NCI-H2107 treated with DMSO at 0.1 percent for 48 hours (cell line): Measurements from ENCODE around the gene CEP63.

Experiments
- DNase-seq: peaks from one replicate; lab custom pipeline; 2025; ENCODE audit not compliant: unreplicated experiment; lab: John Stamatoyannopoulos, UW

The CEP63 gene

DNA sequence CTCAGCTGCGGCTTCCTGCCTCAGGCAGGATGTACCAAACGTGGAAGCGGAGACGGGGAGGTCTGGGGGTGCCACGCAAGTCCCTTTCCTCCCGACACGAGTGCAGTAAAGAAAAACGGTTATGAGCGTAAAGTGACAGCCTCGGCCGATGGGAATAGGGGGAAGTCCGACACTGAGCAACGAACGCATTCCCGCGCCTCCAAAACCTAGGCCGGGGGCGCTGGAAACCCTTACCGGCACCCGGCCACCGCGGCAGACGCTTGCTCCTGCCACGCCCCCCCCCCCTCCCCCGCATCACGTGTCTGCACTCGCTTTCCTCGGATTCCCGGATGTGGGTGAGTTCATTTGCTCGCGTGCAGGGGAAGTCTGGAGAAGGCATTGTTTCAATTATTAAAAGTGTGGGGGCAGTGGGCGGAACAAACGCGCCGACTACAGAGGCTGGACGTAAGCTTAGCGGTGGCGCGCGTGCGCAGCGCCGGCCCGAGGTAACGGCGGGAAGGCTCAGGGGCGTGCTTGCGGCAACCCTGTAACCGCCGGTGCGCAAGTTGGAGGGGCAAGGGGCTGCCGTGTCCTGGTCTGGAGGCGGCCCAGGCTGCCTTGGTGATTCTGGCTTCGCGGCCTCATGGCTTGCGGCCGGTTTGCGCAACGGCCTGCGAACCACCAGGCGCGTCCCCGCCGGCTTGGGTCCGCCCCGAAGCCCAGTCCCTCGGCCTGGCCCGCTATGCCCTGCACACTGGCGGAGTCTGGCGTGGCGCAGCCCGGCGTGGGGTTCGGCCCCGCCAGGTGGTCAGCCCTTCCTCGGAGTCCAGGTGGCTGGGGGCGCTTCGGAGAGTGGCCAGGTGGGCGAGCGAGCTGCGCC, at the start of gene CEP63, which contains the start of gene ANAPC13:
Gene CEP63 (plus strand): TSS at position 340 of the 859 bp plus-strand sequence. CDS start 9,264 bp downstream, outside the sequence.
Gene ANAPC13 (minus strand): TSS at position 268 of the 859 bp plus-strand sequence. CDS start 3,081 bp downstream, outside the sequence.
- peak; percentile 97 for DNase-seq

DNA sequence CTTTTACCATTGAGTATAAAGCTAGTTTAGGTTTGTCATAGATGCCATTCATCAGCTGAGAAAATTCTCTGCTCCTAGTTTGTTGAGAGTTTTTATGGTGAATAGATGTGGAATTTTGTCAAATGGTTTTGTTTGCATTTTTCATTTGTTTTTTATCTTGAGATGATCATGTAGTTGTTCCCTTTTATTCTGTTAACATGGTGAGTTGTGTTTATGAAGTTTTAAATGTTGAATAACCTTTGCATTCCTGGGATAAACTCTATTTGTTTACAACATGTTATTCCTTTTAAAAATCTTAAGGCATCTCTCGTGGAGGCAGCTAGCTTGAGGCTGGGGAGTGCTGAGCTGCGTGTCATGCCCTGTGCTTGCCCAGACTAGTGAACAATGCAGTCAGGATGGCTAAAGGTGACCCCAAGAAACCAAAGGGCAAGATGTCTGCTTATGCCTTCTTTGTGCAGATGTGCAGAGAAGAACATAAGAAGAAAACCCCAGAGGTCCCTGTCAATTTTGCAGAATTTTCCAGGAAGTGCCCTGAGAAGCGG, 48.6 kb upstream of the CEP63 start:
- DNase-seq: no peak

DNA sequence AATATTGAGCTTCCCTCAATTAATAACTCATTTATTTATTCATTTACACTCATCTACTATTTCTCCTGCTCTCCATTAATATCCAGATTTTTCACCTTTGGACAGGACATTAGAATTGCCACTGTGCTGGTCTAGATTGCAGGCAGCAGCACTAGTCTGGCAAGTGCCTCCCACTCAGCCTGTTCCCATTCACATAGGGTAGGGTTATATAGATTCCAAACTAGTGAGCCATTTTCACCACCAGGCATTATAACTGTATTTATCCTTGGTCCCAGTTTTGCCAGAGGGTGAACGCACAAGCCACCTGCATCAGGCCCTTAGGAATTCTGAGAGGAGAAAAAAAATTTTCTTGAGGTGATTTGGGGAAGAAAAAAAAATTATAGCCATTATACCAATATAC, 44.5 kb upstream of the CEP63 start:
- DNase-seq: no peak

DNA sequence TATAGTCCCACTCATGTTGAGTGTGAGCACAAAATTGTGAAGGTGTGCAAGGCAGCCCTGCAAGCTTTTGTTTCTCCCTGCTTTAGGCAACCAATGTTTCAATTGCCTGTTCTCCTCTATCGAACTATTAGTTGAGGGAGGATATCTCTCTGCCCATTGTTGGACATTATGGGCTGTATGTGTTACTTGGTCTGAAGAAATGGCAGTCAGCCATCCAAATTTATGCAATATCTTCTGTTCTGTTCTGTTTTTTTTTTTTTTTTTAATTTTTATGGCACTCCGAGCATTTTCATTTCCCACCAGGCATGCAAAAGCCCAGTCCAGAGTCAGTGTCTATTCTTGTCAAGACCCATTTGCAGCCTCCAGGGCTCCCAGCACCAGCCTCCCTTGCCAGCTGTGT, 44.0 kb upstream of the CEP63 start:
- no peak for DNase-seq

DNA sequence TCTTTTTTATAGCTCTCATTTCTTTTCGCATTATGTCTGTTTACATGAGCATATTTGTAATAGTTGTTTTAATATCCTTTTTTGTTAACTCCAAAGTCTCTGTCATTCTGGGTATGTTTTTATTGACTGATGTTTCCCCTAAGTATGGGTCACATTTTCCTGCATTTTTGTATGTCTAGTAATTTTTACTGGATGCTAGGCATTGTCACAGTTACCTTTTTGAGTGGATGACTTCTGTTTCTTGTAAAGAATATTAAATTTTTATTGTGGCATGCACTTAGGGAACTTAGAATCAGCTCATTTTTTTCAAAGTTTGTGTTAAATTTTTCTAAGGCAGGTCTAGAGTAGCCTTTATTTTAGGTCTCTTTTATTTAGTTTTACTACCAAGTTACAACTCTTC, 40.8 kb upstream of the CEP63 start:
- no peak for DNase-seq

DNA sequence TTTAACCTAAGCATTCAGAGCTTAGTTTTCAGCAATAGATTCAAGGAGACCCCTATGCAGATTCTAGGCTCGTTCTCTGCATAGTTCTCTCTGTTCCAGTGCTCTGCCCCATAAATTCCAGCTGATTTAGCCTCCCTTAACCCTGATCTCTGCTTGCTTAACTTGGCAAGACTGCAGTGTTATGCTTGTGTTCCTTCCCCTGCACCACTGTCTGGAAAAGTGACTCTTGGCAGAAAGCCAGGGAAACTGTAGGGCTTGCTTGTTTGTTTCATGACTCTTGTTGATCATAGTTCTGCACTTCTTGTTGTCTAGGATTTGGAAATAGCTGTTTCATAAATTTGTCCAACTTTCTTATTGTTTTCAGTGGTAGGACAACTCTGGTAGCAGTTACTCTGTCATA, 40.2 kb upstream of the CEP63 start:
- no peak for DNase-seq

DNA sequence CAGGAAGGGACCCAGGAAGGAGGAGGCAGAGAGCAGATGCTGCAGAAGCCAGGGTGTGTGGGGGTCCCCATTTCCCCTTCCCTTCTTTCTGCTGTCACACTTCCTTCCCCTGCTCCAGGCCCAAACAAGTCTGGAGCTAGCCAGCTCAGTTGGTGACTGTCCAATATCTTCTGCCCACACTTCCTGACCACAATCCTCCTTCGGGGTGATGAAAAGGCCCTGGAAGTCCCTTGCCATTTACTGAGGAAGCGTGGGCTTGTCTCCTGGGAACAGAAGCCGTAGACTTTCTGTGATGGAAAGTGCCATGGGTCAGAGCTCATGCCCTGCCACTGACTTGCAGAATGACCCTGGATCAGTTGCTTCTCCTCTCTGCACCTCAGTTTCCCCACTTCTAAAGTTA, 39.1 kb upstream of the CEP63 start:
- DNase-seq: no peak

DNA sequence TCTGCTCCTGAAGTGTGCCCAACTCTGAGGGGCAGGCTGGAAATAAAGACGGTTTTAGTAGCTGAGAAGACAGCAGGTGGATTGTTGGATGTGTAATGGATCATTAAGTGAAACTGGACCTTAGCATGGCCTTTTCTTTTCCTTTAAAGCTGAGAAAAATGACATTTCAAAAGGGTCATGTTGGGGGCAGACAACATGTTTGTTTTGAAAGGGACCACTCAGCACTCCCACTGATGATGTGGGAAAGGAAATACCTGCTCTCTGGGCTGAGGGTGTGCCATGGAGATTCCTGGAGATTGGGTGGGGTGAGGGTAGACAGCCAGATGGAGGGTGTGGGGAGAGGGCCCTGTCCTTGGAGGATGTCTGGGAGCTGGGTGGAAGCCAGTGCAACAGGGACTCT, 38.5 kb upstream of the CEP63 start:
- DNase-seq: no peak

DNA sequence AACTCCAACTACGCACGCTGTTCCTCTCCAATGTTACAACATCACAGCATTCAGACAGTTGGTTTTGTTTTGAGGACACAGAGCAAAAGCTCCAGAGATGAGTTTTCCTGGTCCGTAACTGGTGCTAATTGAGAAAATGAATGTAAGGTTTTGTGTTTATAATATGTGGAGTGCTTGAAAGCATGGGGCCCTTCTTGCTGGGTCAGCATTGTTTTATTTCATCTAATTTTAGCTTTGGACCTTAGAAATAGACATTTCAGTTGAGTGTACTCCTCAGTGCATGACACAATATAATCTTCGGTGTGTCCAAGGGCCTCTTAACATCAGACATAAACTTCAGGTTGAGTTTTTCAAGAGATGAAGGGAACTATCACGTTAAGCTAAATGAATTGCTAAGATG, 37.2 kb upstream of the CEP63 start:
- DNase-seq: no peak

DNA sequence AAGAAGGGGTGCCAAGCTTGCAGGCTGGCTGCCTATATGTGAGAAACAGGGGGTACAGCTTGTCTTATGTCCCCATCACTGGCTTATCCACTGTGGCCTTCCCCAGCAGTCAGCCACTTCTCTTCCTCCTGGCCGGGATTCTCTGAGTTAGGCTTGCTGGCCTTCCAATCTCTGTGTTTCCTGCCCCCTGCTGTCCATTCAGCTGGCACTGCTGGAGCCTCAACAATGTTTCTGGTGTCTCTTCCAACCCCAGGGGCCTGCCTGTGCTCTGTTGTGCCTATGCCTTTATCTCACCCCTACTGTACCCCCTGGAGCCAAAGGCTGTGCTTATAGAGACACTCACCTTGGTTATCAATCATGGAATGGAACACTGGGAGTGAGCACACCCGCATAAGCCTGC, 36.6 kb upstream of the CEP63 start:
- DNase-seq: peak; percentile 17

DNA sequence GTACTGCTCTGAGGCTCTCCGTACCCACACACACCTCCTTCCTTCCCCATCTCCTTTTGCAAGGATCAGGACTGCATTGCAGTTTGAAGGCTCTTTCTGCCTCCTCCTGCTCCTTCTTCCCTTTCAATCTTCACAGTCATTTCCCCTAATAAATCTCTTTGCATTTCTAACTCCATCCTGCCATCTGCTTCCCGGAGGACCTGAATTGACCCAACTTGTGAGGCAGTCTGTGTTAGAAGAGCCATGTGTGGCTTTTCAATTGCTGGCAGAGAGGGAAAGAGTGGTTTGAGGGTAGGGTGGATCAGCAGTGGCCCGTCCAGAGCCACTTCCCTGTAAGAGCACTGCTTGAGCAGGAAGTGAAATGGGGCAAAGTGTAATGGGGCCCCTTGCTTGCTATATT, 35.9 kb upstream of the CEP63 start:
- DNase-seq: no peak

DNA sequence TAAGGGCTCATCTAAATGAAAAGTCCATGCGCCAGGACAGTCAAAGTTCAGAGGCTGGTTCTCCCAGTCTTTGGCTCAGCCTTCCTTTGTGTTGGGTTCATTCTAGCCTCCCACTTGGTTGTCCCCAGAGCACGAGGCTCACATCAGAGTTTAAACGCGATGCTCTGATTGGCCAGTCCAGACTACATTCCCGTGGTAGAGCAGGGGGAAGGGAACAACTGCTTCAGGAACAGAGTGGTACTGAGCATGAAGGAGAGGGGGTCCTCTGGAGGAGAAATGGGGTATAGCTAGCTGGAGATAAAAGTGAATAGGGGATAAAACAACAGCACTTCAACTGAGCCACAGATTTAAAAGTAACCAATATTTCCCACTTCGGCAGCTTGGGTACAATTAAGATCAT, 32.2 kb upstream of the CEP63 start:
- DNase-seq: no peak

DNA sequence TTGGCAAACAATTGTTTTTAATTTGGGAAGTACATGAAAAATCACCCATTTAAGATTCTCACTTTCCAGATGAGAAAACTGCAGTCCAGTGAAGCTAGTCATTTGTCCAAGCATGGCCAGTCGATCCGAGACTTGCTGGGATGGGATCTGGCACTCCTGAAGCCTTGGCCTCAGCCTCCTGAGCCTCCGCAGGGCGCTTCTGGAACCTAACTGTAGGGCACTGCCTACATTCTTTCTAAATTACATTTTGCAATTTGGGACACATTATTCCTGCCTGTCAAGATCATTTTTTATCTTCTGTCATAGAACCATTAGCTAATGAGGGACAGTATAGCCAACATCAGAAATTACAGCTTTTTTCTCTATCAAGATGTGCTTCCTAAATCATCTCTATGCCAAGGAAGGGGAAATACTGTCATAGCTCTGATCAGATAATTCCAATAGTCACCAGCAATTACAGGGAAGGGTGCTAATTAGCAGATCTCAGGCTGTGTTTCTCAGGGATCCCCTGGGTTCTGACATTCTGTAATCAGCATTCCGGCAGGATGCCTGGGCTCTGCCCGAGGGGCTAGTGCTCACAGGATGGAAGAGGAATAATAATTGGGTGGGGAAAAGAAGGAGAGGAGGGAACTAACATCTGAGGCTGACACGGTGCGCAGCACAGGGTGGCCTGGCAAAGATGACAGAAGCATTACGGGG, 28.3 kb upstream of the CEP63 start:
- no peak for DNase-seq

DNA sequence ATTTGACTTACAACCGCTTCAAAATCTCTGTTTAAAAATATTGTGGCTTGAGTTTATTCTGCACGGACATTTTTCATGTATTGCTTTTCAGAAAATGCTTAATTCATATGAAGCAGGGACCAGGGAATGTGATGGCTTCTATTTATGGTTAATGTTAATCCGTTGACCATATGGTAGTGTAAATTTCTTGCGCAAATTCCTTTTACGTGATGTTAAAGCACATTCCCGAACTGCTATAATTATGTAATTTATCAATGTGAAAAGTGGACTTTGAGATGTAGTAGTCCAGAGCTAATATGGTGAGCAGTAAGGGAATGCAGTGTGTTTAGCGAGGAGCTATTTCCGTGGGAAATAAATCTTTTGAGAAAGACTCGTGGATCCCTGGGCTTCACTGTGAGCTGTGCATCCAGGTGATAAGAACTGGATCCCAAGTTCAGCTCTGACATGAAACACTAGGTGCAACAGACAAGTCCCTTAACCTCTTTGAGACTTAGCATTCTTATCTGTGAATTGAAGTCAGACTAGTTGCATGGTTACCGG, 27.4 kb upstream of the CEP63 start:
- DNase-seq: no peak

DNA sequence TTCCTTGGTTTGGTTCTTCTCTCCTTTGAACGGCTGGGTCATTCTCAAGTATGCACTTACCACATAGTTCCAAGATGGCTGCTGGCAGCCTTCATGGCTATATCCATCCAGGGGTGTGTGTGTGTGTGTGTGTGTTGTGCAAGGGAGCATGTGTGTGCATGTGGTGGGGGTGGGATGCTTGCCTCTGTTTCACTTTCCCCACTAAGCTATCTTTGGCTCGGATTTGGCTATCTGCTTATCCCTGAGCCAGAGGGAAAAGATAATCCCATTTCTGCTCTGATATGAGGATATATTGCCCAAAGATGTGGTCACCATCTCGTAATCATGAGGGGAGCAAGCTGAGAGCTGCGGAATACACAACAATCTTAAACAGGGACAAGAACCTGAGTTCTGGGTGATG, 26.3 kb upstream of the CEP63 start:
- no peak for DNase-seq

DNA sequence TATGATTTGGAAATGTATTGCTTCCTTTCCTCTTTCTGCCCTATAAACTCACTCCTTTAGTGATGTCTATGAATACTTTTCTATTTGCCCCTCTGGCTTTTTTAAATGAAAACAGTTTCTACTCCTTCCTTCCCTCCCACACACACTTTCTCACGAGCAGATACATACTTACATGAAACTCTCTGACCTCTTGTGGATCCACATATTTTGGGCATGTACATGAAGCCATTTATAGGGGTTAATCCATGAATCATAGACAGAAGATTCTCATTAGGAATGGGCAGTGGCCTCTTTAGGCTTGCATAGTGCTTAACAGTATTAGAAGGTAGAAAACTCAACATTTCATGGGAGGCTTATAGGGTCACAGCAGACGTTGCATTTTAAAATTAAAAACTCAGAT, 24.9 kb upstream of the CEP63 start:
- no peak for DNase-seq

DNA sequence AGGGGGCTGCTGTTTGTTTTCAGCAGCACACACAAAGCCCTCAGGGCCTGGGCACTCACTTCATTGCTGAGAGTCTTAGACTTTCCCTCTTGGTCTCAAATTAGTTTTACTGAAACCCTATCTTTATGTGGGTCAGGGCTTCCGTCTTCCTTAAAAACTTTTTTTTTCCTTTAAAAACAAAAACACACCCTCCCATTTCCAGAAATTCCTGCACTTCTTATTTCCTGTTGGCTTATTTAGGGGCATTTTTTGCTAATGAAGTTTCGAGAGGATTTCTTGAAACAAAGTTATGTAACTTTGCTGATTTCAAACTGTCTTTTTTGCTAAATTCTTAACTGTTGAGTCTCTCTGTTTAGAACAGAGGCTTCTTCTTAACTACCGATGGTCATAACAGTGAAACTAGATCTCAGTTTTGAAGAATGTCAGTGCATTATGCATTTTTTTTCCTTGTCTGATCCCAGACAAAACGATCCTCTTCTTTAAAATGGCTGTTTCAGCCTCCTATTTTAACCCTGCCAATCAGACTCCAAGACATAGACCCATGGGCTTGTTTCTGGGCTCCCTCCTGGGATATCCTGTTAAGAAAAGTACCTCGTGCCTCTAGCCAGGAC, 23.4 kb upstream of the CEP63 start:
- no peak for DNase-seq

DNA sequence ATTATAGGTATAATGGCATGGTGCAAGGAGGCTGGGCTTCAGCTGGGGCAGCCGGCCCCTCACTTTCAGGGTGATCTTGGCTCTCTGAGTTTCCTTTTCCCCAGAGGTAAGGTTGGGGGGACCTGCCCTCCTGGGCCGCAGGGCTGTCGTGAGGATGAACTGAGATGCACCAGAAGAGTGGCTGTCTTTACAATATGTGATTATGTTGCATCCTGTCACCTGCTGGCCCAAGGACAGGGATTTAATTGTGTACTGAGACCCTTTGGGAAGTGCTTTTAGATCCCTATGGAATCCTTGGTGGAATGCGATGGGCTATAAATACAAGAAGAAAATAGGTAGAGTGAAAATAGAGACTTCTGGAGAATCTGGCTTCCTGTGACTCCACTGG, 22.2 kb upstream of the CEP63 start:
- DNase-seq: no peak

DNA sequence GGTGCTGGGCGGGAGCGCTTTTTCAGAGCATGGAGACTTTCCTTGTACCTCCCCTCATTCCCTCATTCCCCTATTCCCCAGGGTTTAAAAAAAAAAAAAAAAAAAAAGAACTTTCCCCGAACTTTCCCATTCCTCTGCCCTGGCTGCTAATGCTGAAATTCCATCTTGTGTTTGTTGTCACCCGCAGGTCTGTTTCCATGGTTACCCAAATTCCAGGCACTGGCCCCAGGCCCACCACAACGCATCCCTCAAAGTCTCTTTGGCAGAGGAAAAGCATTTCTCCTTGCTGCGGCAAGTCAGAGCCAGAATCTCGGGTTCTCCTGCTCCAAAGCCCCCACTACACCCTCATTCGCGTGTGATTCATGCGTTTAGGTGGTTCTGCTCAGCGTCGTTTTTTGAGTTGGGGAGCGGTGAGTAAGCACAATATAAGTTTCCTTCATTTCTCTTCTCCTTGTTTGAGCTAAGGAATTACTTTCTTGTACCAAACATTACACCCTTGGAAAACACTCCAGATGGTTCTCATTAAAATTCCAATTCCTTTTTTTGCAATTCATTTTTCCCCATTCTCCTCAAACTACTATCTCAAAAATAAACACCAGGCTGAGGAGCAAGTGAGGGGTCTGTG, 21.7 kb upstream of the CEP63 start:
- DNase-seq: no peak

DNA sequence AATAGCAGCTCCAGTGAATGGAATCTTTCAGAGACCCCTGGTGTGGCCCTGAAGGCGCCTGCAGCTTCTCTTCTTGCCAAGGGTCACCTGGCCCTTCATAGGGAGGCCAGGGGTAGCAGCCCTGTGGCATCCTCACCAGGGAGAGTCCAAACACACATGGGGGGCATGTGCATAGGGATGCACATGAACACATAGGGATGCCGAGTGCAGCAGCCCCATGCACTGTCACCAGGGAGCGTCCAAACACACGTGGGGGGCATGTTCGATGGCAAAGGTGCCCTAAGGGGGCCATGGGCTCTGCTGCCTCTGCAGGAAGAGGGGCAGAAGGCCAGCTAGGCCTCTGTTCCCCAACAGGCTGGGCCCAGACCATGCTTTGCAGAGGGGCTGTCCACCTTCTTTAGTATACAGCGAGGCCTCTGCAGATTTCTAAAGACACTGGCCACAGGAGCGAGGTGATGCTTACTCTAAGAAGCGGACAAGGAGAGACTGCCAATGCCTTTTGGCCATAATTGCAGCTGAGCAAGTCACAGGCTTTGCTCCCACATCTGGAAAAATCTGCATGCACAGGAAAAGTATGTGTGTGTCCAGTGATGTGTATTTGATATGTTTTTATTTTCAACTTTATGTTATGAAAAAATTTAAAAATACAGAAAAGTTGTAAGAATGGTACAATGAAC, 21.0 kb upstream of the CEP63 start:
- no peak for DNase-seq
